MM.1S (cell line): ENCODE measurements around the gene NAB2.

ENCODE experiments used
- DNase-seq: peaks from one replicate; pipeline ENCODE4 v3.0.0-alpha.2; 2015
- H2AFZ ChIP-seq: fragments of 300-600 bp; sonication (generic); 2 replicates; pipeline ENCODE4 v1.6.0; 2016; ENCODE audit warnings: antibody characterized with exemption, low read length
- H3F3A ChIP-seq: fragments of 300-600 bp; sonication (generic); 2 replicates; pipeline ENCODE4 v1.6.1; 2016; ENCODE audit warnings: mild to moderate bottlenecking, antibody characterized with exemption, low read length, moderate library complexity, mixed read lengths; ENCODE audit not compliant: insufficient read depth
- H3K27ac ChIP-seq: fragments of 300-600 bp; sonication (generic); 2 replicates; pipeline ENCODE4 v1.5.1; 2016; ENCODE audit warnings: mild to moderate bottlenecking, low read length
- H3K27me3 ChIP-seq: fragments of 300-600 bp; sonication (generic); replicated peaks from 2 replicates; pipeline ENCODE4 v1.6.0; 2016; ENCODE audit warnings: low read length; ENCODE audit not compliant: insufficient read depth
- H3K36me3 ChIP-seq: fragments of 300-600 bp; sonication (generic); replicated peaks from 2 replicates; pipeline ENCODE4 v1.6.1; 2016; ENCODE audit warnings: mild to moderate bottlenecking, low read length, mixed read lengths; ENCODE audit not compliant: insufficient read depth
- H3K4me1 ChIP-seq: fragments of 300-600 bp; sonication (generic); 2 replicates; pipeline ENCODE4 v1.6.1; 2016; ENCODE audit warnings: low read length, mixed read lengths
- H3K4me2 ChIP-seq: fragments of 300-600 bp; sonication (generic); 2 replicates; pipeline ENCODE4 v1.6.0; 2016; ENCODE audit warnings: low read depth, low read length
- H3K4me3 ChIP-seq: fragments of 300-600 bp; sonication (generic); 2 replicates; pipeline ENCODE4 v1.5.1; 2016; ENCODE audit warnings: low read length, mixed read lengths
- H3K79me2 ChIP-seq: fragments of 300-600 bp; sonication (generic); 2 replicates; pipeline ENCODE4 v1.6.1; 2016; ENCODE audit warnings: mixed run types, low read length, mixed read lengths
- H3K9ac ChIP-seq: fragments of 300-600 bp; sonication (generic); 2 replicates; pipeline ENCODE4 v1.6.1; 2016; ENCODE audit warnings: low read length, mixed read lengths
- H3K9me2 ChIP-seq: fragments of 300-600 bp; sonication (generic); replicated peaks from 2 replicates; pipeline ENCODE4 v1.6.1; 2016; ENCODE audit warnings: mild to moderate bottlenecking, low read length, mixed read lengths; ENCODE audit not compliant: insufficient read depth
- H3K9me3 ChIP-seq: fragments of 300-600 bp; sonication (generic); replicated peaks from 2 replicates; pipeline ENCODE4 v1.6.1; 2016; ENCODE audit warnings: mild to moderate bottlenecking, low read length, mixed read lengths; ENCODE audit not compliant: insufficient read depth
- H4K20me1 ChIP-seq: fragments of 300-600 bp; sonication (generic); 2 replicates; pipeline ENCODE4 v1.6.1; 2016; ENCODE audit warnings: mild to moderate bottlenecking, low read length, moderate library complexity, mixed read lengths; ENCODE audit not compliant: insufficient read depth
- CTCF ChIP-seq: fragments of 300-600 bp; sonication (generic); IDR thresholded peaks from 2 replicates; pipeline ENCODE4 v1.5.1; 2016; ENCODE audit warnings: antibody characterized with exemption, low read length, mixed read lengths
- EZH2 ChIP-seq: fragments of 300-600 bp; sonication (generic); optimal IDR thresholded peaks from 2 replicates; pipeline ENCODE3; 2017; ENCODE audit warnings: low read depth, mild to moderate bottlenecking, antibody characterized with exemption, low read length, mixed read lengths
- EZH2phosphoT487 ChIP-seq: fragments of 300-600 bp; sonication (generic); IDR thresholded peaks from 2 replicates; pipeline ENCODE4 v1.6.1; 2018; ENCODE audit warnings: antibody characterized with exemption, low read length

NAB2 gene

GRCh38 chr12:57046086-57046791 is 42.7 kb upstream of the NAB2 start:
- Histone ChIP-seq H3K4me3 (no peak overlapping the region), H3K27me3 (no peaks in the 10 kb centered on the region), H3K9me3 (no peaks in the 10 kb centered on the region), H4K20me1 (no peaks in the 10 kb centered on the region), H3F3A (no peaks in the 10 kb centered on the region), H3K4me1 (no peaks in the 10 kb centered on the region), H2AFZ (no peak overlapping the region), H3K9me2 (no peaks in the 10 kb centered on the region), H3K4me2 (no peak overlapping the region), H3K9ac (no peak overlapping the region), H3K79me2 (no peaks in the 10 kb centered on the region), H3K27ac (no peak overlapping the region), H3K36me3 (no peaks in the 10 kb centered on the region)
- no peak for DNase-seq
- no peak for TF ChIP-seq EZH2phosphoT487
- no peak for TF ChIP-seq EZH2
- no peak for TF ChIP-seq CTCF

- Histone ChIP-seq H2AFZ (no peak overlapping the region), H3K9ac (no peak overlapping the region), H3K27me3 (no peaks in the 10 kb centered on the region), H4K20me1 (no peaks in the 10 kb centered on the region), H3K36me3 (no peaks in the 10 kb centered on the region), H3K4me1 (no peaks in the 10 kb centered on the region), H3K79me2 (no peaks in the 10 kb centered on the region), H3K9me3 (no peaks in the 10 kb centered on the region), H3K27ac (no peak overlapping the region), H3K9me2 (no peaks in the 10 kb centered on the region), H3K4me3 (no peak overlapping the region), H3K4me2 (no peak overlapping the region), H3F3A (no peaks in the 10 kb centered on the region)
- TF ChIP-seq CTCF (no peak), EZH2phosphoT487 (no peak), EZH2 (no peak)
- DNase-seq, result no peak
Measured at GRCh38 chr12:57046947-57047890, 41.7 kb upstream of the NAB2 start.

- Histone ChIP-seq H3K79me2 (no peaks in the 10 kb centered on the region), H3F3A (no peaks in the 10 kb centered on the region), H3K4me2 (no peak overlapping the region), H3K27me3 (no peaks in the 10 kb centered on the region), H4K20me1 (no peaks in the 10 kb centered on the region), H2AFZ (no peak overlapping the region), H3K36me3 (no peaks in the 10 kb centered on the region), H3K9me2 (no peaks in the 10 kb centered on the region), H3K4me3 (no peak overlapping the region), H3K9ac (no peak overlapping the region), H3K9me3 (no peaks in the 10 kb centered on the region), H3K27ac (no peak overlapping the region), H3K4me1 (no peaks in the 10 kb centered on the region)
- no peak for DNase-seq
- no peak for TF ChIP-seq EZH2
- TF ChIP-seq EZH2phosphoT487, result no peak
- TF ChIP-seq CTCF, result no peak
Measured at GRCh38 chr12:57047981-57048380, 40.9 kb upstream of the NAB2 start.
